Right ventricle myocardium inferior (tissue), 1 donor: ENCODE data around the gene PTPRD. TPM values are rescaled to one million over a fixed set of nuclear protein-coding genes. Genes with fewer than 3 reads are reported as not detected.
"Not testable (repeated sequence)": the region's sequence is repeated elsewhere in the genome, so short reads cannot be mapped to it uniquely, and the experiment has no call there.

ENCODE experiments used
- ATAC-seq: fragments of 200-7000 bp; cut with Tn5 transposase; one replicate; pipeline ENCODE4 v1.9.1; 2020; ENCODE audit warnings: mild to moderate bottlenecking, moderate library complexity
- DNase-seq: peaks from one replicate; pipeline ENCODE4 v3.0.0; 2021; ENCODE audit errors: missing footprints
- intact Hi-C: fragments of 100-400 bp; cut with DNase I; formaldehyde crosslinking; loops from one replicate; pipeline ENCODE4 v1.11.0; 2022
- total RNA-seq: library from RNA; stranded (reverse); fragmentation: NEBNext Ultra II Directional; extraction: Animal tissue kit (Norgen Biotek cat#: 25700); gene quantifications from one replicate; pipeline ENCODE4 v1.2.1, GENCODE V29; 2021
- donor health status: DM: no; HTN: yes; CAD: no; lungs with severe emphysema.

The PTPRD gene
- total RNA-seq, 1 donor from 2014 or later = 13.3 TPM

DNA sequence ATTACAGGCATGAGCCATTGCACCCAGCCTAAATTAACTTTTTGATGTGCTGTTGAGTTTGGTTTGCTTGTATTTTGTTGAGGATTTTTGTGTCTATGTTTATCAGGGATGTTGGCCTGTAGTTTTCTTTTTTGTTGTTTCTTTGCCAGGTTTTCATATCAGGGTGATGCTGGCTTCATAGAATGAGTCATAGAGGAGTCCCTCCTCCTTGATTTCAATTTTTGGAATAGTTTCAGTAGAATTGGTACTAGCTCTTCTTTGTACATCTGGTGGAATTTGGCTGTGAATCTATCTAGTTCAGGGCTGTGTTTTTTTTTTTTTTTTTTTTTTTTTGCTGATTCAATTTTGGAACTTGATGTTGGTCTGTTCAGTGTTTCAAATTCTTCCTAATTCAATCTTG lies 1648.9 kb downstream of the PTPRD start:
- ATAC-seq = peak; percentile 64
- DNase-seq = no peak
- intact Hi-C loops = no loop called here

DNA sequence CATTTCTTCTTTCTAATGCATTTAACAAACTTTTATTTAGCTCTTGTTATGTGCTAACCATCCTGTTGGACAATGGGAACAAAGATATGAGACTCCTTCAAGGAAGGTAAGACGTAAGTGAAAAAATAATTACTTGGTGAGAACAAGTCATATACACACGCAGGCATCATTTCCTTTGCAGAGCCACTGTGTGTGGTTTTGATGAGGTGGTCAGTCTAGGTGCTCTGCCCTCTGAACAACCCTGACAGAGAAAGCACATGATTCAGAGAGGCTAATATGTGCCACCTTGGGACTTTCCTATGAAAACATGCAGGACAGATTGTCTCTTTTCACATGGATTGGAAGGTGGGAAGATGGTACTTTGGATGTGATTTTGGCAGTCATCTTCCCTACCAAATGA lies 1650.7 kb downstream of the PTPRD start:
- intact Hi-C loops = no loop called here
- DNase-seq (no peak), ATAC-seq (no peak)

GRCh38 chr9:8961186-8961851 lies 1651.5 kb downstream of the PTPRD start:
- ATAC-seq = peak; percentile 96

GRCh38 chr9:8960254-8960653 lies 1652.5 kb downstream of the PTPRD start:
- DNase-seq (no peak), ATAC-seq (no peak)
- intact Hi-C loops = no loop called here

More at GRCh38 chr9:8961186-8961851, 1651.5 kb downstream of the PTPRD start:
- DNase-seq = peak; percentile 39
- intact Hi-C loops = no loop called here

DNA sequence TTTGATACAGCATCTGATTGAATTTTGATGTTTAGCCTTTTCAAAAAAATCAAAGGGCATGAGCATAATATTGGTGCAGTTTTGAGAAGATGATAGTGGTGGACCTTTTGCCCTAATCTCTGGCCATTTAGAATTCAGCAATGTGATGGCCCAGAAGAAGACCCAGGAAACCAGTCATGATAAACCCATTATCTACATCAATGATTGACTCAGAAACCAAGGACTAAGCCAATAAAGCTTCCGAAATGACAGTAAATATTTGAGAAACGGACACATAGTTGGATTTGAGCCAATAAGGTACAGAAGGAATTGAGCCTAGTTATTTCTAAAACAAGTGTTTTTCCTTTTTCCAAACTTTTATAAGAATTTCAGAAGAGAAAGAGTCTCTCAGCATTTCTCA lies 1654.4 kb downstream of the PTPRD start:
- no peak for ATAC-seq
- DNase-seq = no peak
- intact Hi-C loops = no loop called here

- intact Hi-C loops = no loop called here
Measured at GRCh38 chr9:8955315-8955714, 1657.5 kb downstream of the PTPRD start.

GRCh38 chr9:8946461-8946860 lies 1666.3 kb downstream of the PTPRD start:
- intact Hi-C loops = no loop called here
- DNase-seq = no peak
- ATAC-seq = no peak

More at GRCh38 chr9:8955315-8955714, 1657.5 kb downstream of the PTPRD start:
- DNase-seq (no peak), ATAC-seq (no peak)

DNA sequence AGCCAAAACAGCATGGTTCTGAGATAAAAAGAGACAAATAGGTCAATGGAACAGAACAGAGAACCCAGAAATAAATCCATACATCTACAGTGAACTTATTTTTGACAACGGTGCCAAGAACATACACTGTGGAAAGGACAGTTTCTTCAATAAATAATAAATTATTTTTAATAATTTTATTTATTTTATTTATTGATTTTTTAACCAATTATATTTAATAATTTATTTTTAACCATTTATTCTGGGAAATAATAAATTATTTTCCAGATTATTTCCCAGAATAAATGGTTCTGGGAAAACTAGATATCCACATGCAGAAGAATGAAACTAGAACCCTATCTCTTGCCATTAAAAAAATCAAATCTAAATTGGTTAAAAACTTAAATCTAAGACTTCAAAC lies 1669.4 kb downstream of the PTPRD start:
- DNase-seq = no peak
- intact Hi-C loops = no loop called here
- ATAC-seq = no peak

- intact Hi-C loops = no loop called here
- ATAC-seq = no peak
- no peak for DNase-seq
Measured at GRCh38 chr9:8940650-8941049, 1672.2 kb downstream of the PTPRD start.

- DNase-seq (no peak), ATAC-seq (no peak)
- intact Hi-C loops = no loop called here
Measured at GRCh38 chr9:8926461-8926860, 1686.3 kb downstream of the PTPRD start.

- DNase-seq (no peak), ATAC-seq (no peak)
- intact Hi-C loops = no loop called here
Measured at GRCh38 chr9:8924562-8924961, 1688.2 kb downstream of the PTPRD start.

DNA sequence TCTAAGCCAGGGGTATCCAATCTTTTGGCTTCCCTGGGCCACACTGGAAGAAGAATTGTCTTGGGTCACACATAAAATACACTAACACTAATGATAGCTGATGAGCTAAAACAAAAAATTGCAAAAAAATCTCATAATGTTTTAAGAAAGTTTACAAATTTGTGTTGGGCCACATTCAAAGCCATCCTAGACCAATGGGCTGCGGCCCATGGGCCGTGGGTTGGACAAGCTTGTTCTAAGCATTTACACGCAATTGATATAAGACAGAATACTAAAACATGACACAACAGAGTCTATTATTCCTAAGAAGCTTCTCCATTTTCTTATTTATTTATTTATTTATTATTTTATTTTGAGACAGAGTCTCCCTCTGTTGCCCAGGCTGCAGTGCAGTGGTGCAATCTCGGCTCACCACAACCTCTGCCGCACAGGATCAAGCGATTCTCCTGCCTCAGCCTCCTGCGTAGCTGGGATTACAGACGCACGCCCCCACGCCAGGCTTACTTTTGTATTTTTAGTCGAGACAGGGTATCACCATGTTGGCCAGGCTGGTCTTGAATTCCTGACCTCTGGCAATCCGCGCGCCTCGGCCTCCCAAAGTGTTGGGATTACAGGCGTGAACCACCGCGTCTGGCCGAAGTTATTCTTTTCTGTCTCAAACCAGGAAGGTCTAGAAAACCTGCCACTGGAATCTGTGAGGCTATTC lies 1692.2 kb downstream of the PTPRD start:
- ATAC-seq, intact Hi-C loops, DNase-seq: not testable (repeated sequence)

- ATAC-seq (no peak), DNase-seq (no peak)
- intact Hi-C loops = no loop called here
Measured at GRCh38 chr9:8917956-8918739, 1694.7 kb downstream of the PTPRD start.

DNA sequence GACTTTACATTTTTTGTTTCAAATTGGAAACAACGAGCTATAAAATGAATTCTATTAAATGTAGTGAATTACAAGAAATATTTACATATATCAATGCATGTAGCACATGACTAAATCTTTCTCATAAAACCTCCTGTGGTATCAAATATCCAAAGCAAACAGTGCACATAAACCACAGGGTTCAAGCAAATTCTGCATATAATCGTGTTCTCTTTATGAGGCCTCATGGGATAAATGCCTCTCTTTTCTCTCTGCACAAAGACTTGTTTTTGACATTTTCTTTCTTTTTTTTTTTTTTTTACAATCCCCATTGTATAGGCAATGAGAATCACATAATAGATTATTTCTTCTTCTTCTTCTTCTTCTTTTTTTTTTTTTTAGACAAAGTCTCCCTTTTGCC lies 1696.0 kb downstream of the PTPRD start:
- intact Hi-C loops = no loop called here
- DNase-seq = no peak
- ATAC-seq = no peak

- intact Hi-C loops = no loop called here
- no peak for DNase-seq
- no peak for ATAC-seq
Measured at GRCh38 chr9:8907868-8908267, 1704.9 kb downstream of the PTPRD start.

DNA sequence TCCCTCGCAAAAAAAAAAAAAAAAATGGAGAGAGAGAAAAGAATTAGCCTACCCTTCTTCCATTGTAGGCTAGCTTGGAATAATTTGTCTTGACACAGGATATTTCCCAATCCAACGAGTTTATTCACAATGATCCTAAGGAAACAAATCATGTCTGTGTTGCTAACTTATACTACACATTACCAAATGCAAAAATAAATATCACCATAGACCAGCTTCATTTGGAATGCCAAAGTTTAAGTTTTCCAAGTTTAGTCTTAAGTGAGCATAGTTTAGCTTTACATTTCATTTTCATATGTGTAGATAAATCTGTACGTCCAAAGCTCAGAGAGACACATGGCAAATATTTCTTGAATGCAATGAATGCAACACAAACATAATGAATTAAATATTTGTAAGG lies 1707.1 kb downstream of the PTPRD start:
- DNase-seq (no peak), ATAC-seq (no peak)
- intact Hi-C loops = no loop called here

- intact Hi-C loops = no loop called here
- no peak for ATAC-seq
- DNase-seq = no peak
Measured at GRCh38 chr9:8904771-8905515, 1707.9 kb downstream of the PTPRD start.

DNA sequence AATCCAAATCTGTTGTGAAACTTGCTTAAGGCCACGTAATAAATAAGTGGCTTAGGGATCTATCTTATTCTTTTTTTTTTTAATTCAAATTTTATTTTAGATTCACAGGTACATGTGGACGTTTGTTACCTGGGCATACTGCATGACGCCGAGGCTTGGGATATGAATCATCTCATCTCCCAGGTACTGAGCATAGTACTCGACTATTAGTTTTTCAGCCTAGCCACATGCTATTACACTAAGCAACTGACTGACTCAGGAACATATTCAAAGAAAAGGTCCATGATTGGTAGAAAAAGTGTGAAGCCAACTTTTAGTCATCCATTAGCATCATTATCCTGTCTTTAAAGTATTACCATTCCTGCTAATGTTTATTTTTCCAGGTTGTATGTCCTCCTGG lies 1709.7 kb downstream of the PTPRD start:
- no peak for DNase-seq
- intact Hi-C loops = no loop called here

DNA sequence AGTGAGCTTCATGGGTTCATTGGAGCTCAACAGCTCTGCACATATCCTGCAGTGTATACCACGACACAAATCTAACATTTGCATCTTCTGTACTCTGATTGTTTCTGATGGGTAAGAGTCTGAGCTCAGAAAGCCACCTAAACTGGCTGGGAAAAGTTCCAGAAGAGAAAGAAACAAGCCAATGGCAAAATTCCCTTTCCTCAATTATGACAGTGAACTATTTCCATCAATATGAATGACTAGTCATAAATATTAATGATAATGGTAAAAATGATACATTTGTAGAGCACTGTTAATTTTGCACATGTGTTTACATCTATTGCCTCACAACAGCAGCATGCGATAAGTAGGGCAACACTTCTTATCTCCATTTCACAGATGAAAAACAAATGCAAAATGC lies 1711.7 kb downstream of the PTPRD start:
- no peak for DNase-seq
- intact Hi-C loops = no loop called here
- ATAC-seq = no peak

More for the DNA sequence above, 1709.7 kb downstream of the PTPRD start:
- no peak for ATAC-seq
